Fibroblast of skin of left quadriceps (primary cell): Measurements from ENCODE around the gene PLTP.
A peak's percentile ranks its signal among the peaks of the same experiment; 100 is the strongest.
"Not testable (repeated sequence)": the region's sequence is repeated elsewhere in the genome, so short reads cannot be mapped to it uniquely, and the experiment has no call there.

Experiments
- DNase-seq, 2 experiments: peaks; one replicate each; pipeline ENCODE4 v3.0.0-alpha.2; 2013; ENCODE audit warnings: low read depth in 2 of 2

Gene PLTP

DNA sequence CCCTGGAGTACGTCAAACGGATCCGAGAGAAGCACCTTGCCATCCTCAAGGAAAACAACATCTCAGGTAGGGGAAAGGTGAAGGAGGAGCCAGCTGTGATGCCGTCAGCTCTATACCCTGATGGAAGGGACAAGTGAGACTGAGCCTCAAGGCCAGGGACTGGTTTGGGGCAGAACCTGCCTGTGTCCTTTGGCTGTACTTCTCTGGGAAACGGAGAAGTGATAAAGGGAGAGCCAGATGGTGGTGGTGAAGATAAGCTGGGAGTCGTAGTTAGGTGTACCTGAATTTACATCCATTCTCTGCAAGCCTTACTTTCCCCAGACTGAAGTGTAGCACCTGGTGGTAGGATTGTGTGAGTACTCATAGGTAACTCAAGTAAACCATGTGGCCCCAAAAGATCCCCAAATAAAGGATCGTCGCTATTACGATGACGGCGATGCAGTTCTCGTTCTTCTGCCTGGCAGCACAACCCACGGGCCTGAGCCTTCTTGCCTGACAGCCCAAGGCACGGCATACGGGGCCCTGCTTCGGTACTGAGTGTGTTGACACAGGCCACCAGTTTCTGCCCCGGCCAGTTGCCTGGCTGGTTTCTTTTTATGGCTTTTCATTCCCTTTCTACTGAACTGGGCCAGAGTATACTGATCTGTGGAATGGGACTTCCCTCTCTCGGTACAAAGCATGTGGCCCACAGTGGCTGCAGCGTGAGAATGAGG lies 33.2 kb upstream of the PLTP start:
- DNase-seq = no peak

- DNase-seq = no peak
Measured at GRCh38 chr20:45944151-45944964, 32.4 kb upstream of the PLTP start.

DNA sequence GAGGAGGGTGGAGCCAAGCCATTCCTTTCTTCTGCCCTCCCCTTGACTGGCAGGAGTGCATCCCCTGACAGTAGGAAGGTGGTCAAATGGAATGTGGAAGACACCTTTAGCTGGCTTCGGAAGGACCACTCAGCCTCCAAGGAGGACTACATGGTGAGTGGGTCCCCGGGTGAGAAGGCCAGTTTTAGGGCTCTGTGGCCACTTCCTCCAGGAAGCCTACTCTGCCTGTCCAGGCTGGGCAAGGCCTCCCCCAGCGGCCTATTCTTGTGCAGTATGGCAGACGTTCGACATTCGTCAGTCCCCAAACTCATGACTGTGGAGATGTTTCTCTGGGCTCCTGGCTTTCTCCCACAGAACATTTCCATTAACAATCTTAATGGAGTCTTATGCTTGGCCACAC lies 31.7 kb upstream of the PLTP start:
- no peak for DNase-seq

DNA sequence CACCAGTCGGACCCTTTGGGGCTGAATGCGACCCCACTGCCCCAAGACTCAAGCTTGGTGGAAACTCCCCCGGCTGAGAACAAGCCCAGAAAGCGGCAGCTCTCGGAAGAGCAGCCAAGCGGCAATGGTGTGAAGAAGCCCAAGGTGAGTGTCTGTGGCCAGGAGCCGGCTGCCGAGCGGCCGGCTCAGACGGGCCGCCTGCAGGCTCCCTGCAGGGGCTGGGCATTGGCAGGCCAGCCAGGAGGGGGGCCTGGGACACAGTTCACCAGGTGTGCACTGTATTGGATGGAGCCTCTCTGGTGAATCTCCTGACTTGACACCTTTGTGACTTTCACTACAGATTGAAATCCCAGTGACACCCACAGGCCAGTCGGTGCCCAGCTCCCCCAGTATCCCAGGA lies 28.5 kb upstream of the PLTP start:
- DNase-seq = no peak

GRCh38 chr20:45940053-45940452 lies 28.1 kb upstream of the PLTP start:
- DNase-seq = no peak

DNA sequence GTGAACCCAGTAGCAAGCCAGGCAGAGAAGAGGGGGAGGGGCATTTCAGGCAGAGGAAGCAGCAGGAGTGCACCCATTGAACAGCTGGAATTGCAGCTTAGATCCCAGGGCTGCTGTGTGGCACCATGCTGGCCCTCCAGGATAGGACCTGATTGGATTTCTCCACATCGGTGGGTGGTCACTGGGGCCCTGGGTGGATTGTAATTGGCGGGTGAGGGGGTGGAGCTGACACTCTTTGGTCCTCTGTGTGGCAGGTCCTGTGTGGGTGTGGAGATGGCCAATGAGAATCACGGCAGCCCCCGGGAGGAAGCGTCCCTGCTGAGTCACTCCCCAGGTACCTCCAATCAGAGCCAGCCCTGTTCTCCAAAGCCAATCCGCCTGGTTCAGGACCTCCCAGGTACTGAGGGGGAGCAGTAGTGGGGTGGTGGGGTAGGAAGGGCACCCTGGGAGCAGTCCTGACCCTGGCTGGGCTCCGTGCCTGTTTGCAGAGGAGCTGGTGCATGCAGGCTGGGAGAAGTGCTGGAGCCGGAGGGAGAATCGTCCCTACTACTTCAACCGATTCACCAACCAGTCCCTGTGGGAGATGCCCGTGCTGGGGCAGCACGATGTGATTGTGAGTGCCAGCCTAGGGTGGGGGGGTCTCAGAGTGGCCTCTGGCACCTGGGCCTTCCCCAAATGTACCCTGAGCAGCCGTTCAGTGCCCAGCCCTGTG lies 26.9 kb upstream of the PLTP start:
- no peak for DNase-seq

DNA sequence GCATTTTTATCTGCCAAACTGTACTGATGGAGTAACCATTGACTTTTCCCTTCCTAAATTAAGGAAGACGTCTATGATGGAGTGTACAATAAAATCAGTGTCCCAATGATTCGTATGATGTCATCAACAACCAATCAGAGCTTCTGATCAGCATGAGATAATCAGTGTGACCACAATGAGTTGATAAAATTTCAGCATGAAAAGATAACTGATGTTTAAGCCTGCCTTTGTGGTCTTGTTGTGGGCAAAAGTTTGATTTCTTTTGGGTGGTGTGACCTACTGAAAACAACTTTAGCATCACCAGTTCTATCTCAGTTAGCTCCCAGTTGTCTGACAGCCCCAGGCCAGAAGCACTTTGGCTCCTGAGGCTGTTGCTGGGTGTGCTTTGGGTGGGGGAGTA lies 25.8 kb upstream of the PLTP start:
- DNase-seq = no peak

DNA sequence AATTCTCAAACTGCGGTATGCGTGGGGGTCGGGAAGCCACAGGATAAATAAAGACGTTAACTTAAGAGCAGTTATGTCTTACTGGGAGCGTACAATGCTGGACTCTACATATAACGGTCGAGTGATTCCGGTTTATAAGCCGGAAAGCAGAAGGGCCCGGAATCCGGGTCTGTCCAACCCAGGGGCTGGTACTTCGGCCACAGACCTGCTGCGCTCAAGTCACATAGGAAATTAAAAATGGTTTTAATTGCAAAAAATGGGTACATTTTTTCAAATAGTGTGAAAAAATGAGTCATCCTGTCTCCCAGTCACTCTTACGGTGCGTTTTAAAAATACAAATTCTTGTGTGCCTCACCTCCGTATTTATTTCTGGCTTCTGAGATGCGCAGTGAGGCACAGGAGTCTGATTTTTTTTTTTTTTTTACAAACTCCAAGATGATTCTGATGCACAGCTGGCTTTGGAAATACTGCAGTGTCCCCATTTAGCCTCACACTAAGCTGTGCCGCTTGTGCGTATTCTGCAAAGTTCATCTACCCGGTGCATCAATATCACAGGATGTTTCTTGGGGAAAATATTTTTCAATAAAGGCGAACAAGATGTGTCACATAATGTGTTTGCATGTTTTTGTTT lies 23.6 kb upstream of the PLTP start:
- DNase-seq = no peak

DNA sequence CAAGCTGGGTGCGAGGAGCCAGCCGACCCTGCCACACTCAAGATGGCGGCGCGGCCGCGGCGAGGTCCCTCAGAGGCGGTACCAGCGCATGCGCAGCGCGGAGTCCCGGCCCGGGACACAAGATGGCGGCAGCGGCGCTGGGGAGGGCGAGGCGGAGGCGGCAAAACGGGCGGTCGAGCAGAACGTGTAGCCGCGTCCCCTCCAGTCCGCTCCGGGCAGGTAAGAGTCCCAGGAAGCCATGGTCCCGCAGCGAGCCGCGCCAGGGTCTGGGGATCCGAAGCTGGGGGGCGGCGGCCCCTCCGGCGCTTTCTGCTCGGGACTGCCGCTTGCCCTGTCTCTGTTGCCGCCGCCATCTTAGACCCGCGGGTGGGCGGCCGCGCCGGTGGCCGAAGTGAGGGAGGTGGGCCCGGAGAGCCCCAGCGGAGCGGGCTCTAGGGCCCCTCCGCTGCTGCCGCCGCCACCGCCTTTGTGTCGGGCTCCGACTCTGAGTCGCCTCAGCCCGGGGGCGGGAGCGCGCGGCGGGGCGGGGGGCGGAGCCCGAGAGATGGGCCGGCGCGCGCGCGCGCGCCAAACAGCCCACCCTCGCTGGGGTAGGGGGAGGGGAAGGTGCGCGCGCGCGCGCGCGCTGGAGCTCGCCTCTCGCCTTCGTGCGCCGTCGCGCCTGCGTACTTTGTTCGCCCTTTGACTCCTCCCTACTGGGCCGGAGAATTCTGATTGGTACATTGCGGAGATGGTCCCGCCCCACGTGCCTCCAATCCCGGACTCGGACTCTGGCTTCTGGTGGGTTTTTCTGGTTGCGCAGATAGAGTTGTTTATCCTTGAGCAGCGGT lies 22.8 kb upstream of the PLTP start, which contains the start of gene PCIF1:
PCIF1 (plus strand) TSS at position 98 of the 830 bp plus-strand sequence. CDS start 4,317 bp downstream, outside the sequence.
- DNase-seq = peak; percentile 95

GRCh38 chr20:45934046-45934585 lies 22.2 kb upstream of the PLTP start:
- DNase-seq = no peak

DNA sequence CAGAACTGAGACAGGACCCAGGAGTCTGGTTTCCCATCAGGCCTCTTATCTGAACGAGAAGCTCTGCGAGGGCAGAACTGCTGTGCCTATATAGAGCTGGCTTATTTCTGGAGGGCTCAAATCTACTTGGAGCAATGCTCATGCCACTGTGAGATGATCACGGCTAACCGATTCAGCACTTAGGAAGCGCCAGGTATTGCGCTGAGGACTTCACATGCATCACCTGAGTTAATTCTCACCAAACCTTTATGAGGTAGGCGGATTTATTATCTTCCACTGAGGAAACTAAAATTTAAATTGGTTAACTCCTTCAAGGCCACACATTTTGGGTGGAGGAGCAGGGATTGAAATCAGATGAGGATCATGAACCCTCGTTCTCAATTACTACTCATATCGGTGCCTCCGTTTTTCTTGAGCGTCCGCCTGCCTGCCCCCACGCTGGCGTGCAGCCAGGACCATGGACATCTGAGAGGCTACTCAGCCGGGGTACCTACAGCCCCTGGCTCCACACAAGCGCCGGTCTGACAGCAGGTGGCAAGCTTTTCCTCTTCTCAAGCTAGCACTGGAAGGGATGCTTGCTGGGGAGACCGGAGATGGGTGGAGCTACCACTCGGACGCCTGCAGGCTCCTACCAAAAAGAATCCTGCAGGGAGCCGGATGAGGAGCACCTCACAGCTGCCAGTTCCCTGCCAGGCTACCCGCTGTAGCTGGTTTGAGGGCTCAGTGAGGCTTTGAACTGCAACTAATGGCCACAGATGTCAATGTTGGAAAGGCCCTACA lies 21.5 kb upstream of the PLTP start:
- no peak for DNase-seq

- DNase-seq = not testable (repeated sequence)
Measured at GRCh38 chr20:45931680-45932079, 19.7 kb upstream of the PLTP start.

DNA sequence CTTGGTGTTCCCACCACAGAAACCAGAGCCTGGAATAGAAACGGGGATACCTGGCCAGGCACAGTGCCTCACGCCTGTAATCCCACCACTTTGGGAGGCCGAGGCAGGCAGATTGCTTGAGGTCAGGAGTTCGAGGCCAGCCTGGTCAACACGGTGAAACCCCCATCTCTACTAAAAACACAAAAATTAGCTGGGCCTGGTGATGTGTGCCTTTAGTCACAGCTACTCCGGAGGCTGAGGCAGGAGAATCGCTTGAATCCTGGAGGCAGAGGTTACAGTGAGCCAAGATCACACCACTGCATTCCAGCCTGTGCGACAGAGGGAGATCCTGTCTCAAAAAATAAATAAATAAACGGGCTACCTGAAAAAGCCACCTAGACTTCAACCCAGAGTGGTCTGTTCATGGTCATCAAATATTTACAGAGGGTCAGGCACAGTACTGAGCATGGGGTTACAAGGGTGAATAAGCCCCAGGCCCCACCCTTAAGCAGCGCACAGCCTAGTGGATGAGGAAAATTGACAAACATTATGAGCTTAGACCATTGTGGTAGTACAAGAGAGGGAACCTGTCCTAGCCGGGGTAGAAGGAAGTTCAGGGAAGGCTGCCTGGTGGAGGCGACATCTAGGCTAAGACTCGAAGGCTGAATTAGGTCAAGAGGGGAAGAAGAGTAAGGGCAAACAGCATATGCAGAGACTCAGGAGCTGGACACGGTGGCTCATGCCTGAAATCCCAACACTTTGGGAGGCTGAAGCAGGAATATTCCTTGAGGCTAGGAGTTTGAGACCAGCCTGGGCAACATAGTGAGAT lies 15.3 kb upstream of the PLTP start:
- no peak for DNase-seq

DNA sequence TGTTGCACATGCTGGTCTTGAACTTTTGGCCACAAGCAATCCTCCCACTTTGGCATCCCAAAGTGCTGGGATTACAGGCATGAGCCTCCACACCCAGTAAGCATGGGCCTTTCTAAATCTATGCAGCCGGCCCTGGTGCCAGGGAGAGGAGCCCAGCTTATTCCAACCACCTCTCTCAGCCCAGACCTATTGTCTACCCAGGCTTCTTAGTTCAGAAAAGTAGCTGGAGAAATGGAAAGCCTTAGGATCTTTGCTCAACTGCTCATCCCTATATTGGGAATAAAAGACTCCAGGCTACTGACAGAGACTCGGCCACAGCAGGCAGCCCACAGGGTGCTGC lies 14.7 kb upstream of the PLTP start:
- no peak for DNase-seq

GRCh38 chr20:45925821-45926506 lies 14.0 kb upstream of the PLTP start:
- DNase-seq = no peak

- no peak for DNase-seq
Measured at GRCh38 chr20:45924391-45925261, 12.7 kb upstream of the PLTP start.

DNA sequence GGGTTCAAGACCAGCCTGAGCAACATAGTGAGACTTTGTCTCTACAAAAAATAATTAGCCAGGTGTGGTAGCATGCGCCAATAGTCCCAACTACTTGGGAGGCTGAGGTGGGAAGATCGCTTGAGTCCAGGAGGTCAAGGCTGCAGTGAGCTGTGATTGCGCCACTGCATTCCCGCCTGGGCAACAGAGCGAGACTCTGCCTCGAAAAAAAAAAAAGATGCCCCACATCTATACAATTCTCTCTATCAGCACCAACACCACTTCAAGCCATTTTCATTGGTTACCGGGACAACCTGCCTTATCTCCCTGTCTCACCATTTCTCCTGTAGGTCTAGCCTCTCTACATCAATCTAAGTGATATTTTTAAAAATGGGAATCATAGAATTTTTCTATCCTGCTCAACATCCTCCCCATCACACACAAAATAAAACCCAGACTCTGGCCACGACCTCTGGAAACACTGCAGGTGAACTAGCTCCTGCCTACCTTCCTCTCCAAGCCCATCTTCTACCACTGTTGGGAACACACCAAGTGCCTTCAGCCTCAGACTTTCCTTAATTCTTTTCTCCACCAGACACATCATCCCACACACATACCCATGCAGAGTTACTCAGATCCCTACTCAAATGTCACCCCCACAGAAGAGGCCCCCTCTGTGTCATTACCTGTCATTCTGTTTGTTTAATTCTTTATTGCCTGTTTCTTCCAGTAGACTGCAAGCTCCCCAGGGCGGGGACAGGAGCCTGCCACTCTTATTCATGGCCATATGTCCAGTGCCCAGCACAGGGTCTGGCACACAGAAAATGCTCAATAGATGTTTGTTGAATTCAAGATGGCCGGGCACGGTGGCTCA lies 9.6 kb upstream of the PLTP start:
- no peak for DNase-seq
